H1 (cell line): ENCODE measurements around the gene ASB3. TPM values are rescaled to one million over a fixed set of nuclear protein-coding genes. Genes with fewer than 3 reads are reported as not detected.

ENCODE experiments used
- BRCA1 ChIP-seq: IDR thresholded peaks from 2 replicates; pipeline ENCODE4 v1.6.1; 2012; ENCODE audit warnings: low read depth, low read length, improper control_type of control experiment
- CBX5 ChIP-seq: fragments of 300-800, 300-1000 bp; sonication (generic); IDR thresholded peaks from 2 replicates; pipeline ENCODE4 v1.7.1; 2016; ENCODE audit warnings: antibody characterized with exemption, low read length, low read depth
- CHD1 ChIP-seq: IDR thresholded peaks from 2 replicates; pipeline ENCODE4 v1.6.1; 2012; ENCODE audit warnings: low read depth, low read length, improper control_type of control experiment
- CHD7 ChIP-seq: fragments of 300-600 bp; sonication (generic); IDR thresholded peaks from 2 replicates; pipeline ENCODE4 v1.7.1; 2012; ENCODE audit warnings: low read length, moderate library complexity, mild to moderate bottlenecking, inconsistent platforms; ENCODE audit not compliant: insufficient replicate concordance
- CREB1 ChIP-seq: IDR thresholded peaks from 2 replicates; pipeline ENCODE4 v1.6.1; 2012; ENCODE audit warnings: inconsistent platforms
- CTBP2 ChIP-seq: IDR thresholded peaks from 2 replicates; pipeline ENCODE4 v1.7.0; 2011; ENCODE audit warnings: borderline replicate concordance, mild to moderate bottlenecking, moderate library complexity, mixed read lengths, low read length; ENCODE audit not compliant: insufficient read depth, insufficient read length
- E2F6 ChIP-seq: IDR thresholded peaks from 2 replicates; pipeline ENCODE4 v1.6.1; 2012; ENCODE audit warnings: inconsistent platforms
- GTF2F1 ChIP-seq: IDR thresholded peaks from 2 replicates; pipeline ENCODE4 v1.6.1; 2012; ENCODE audit warnings: low read depth, low read length, improper control_type of control experiment, borderline replicate concordance
- HDAC2 ChIP-seq, 2 experiments: fragments of 300-600 bp in 1 of 2; sonication (generic) in 1 of 2; IDR thresholded peaks; 2 replicates each; pipeline ENCODE4 v1.6.1; 2011 to 2012; ENCODE audit warnings: low read depth in 2 of 2, low read length in 2 of 2, mild to moderate bottlenecking in 2 of 2, moderate library complexity in 2 of 2, borderline replicate concordance in 1 of 2, inconsistent platforms in 1 of 2
- SAP30 ChIP-seq: fragments of 300-600 bp; sonication (generic); IDR thresholded peaks from 2 replicates; pipeline ENCODE4 v1.7.1; 2012; ENCODE audit warnings: low read length, moderate library complexity, mild to moderate bottlenecking, inconsistent platforms; ENCODE audit not compliant: insufficient read depth, insufficient replicate concordance
- SIX5 ChIP-seq: IDR thresholded peaks from 2 replicates; pipeline ENCODE4 v1.6.1; 2011; ENCODE audit warnings: mild to moderate bottlenecking, low read depth, low read length
- polyA plus RNA-seq, 7 experiments: library from polyadenylated mRNA; depleted of rRNA in 3 of 7; stranded (reverse) in 5 of 7; unstranded in 2 of 7; fragments of >200 nt in 5 of 7; fragments of 200-250 nt in 2 of 7; gene quantifications; 1 replicate in 5 of 7; 2 replicates in 1 of 7; 4 replicates in 1 of 7; pipeline versions ENCODE4 v1.2.1 to v1.2.3, GENCODE V29; 2011 to 2013; ENCODE audit warnings: missing spikeins in 2 of 7, mixed read lengths in 2 of 7
- total RNA-seq: library from RNA; stranded (reverse); fragmentation: NEBNext Ultra II Directional; extraction: Animal tissue kit (Norgen Biotek cat#: 25700); gene quantifications from 2 replicates; pipeline ENCODE4 v1.2.1, GENCODE V29; 2021

The ASB3 gene
- total and polyA plus RNA-seq, 2 of the 8 experiments (the other 6 are each of a cell fraction or from before 2014, with no cell fraction given), result 22.6 to 25.4 TPM

- TF ChIP-seq CHD7, result no peak
- TF ChIP-seq CHD1, result no peak
- TF ChIP-seq CBX5, result no peak
- TF ChIP-seq CREB1, result no peak
- no peak for TF ChIP-seq BRCA1
- TF ChIP-seq GTF2F1, result no peak
- TF ChIP-seq CTBP2, result no peak
- TF ChIP-seq SAP30, result no peak
- no peak for TF ChIP-seq E2F6
- no peak for TF ChIP-seq HDAC2 (IDR thresholded peaks at IDR 0.05; ENCODE audit: borderline replicate concordance in 1 of 2, low read depth in 2 of 2, low read length in 2 of 2)
- no peak for TF ChIP-seq SIX5
These were observed 58.8 kb downstream of the ASB3 start (continued) for GRCh38 chr2:53727921-53728320.
